K562 (cell line): ENCODE measurements around the gene MME. TPM values are rescaled to one million over a fixed set of nuclear protein-coding genes. Genes with fewer than 3 reads are reported as not detected.

Experiments used
- ATAC-seq: fragments of 200-7000 bp; cut with Tn5 transposase; 3 replicates; pipeline ENCODE4 v1.9.1; 2020; ENCODE audit warnings: moderate library complexity
- BruUV-seq: library from RNA; stranded (reverse); fragments of 400-500 nt; replicated peaks from 2 replicates; lab custom pipeline; 2021; lab: Mats Ljungman, UMichigan
- CTCF ChIA-PET: fragments of 300-600 bp; formaldehyde crosslinking; extraction: SDS; loops from one replicate; lab custom pipeline; 2021; ENCODE audit warnings: low intra/inter-chr PET ratio; lab: Yijun Ruan, JAX
- POLR2A ChIA-PET: fragments of 300-600, 350-650 bp; sonication (Branson Sonifier 250); formaldehyde crosslinking; extraction: SDS; loops from one replicate; lab custom pipeline; 2021; ENCODE audit warnings: antibody characterized with exemption, inconsistent platforms; lab: Yijun Ruan, JAX
- DNase-seq, 4 experiments: peaks; one replicate each; pipeline versions ENCODE4 v3.0.0 to v3.0.0-alpha.2; 2011 to 2018; ENCODE audit warnings: low spot score in 3 of 4, mixed read lengths in 3 of 4; ENCODE audit errors: extremely low read depth in 1 of 4
- FAIRE-seq: peaks from 2 replicates; lab custom pipeline; 2011; peaks lifted over from hg19 to GRCh38; lab: Jason Lieb, UNC
- H2AFZ ChIP-seq: 2 replicates; pipeline ENCODE4 v1.6.0; 2011; ENCODE audit warnings: low read depth, low read length, control low read depth, inconsistent platforms
- H3K27ac ChIP-seq: fragments of 200-600 bp; 3 replicates; pipeline ENCODE4 v1.8.0; 2011; ENCODE audit warnings: low read depth, mild to moderate bottlenecking, control low read depth, inconsistent platforms, low read length, moderate library complexity, mixed read lengths; ENCODE audit errors: extremely low read depth
- H3K27me3 ChIP-seq, 2 experiments: fragments of 300-600 bp in 1 of 2; 2 replicates in 1 of 2; 3 replicates in 1 of 2; pipeline versions ENCODE4 v1.6.0 to v1.8.0; 2011; ENCODE audit warnings: inconsistent platforms in 2 of 2, low read length in 2 of 2, mild to moderate bottlenecking in 1 of 2, mixed read lengths in 1 of 2, moderate library complexity in 1 of 2; ENCODE audit not compliant: control insufficient read depth in 2 of 2, insufficient read depth in 2 of 2
- H3K36me3 ChIP-seq: fragments of 300-600 bp; 3 replicates; pipeline ENCODE4 v1.8.0; 2011; ENCODE audit warnings: mild to moderate bottlenecking, low read length, inconsistent platforms; ENCODE audit not compliant: control insufficient read depth, insufficient read depth
- H3K4me1 ChIP-seq, 2 experiments: fragments of 200-600 bp in 1 of 2; replicated peaks in 1 of 2; 2 replicates in 1 of 2; 3 replicates in 1 of 2; pipeline versions ENCODE4 v1.5.1 to v1.8.0; 2011; ENCODE audit warnings: inconsistent platforms in 2 of 2, low read length in 2 of 2, mild to moderate bottlenecking in 1 of 2, mixed read lengths in 1 of 2, moderate library complexity in 1 of 2; ENCODE audit not compliant: control insufficient read depth in 2 of 2, insufficient read depth in 2 of 2
- H3K4me2 ChIP-seq: 2 replicates; pipeline ENCODE4 v1.6.1; 2011; ENCODE audit warnings: low read length, control low read depth, inconsistent platforms, mixed read lengths; ENCODE audit not compliant: insufficient read depth
- H3K4me3 ChIP-seq: fragments of 200-600 bp; sonication (generic), shearing (Covaris generic); 2 replicates; pipeline ENCODE4 v1.5.1; 2016; ENCODE audit warnings: control low read depth, inconsistent platforms
- H3K79me2 ChIP-seq: fragments of 200-600 bp; 3 replicates; pipeline ENCODE4 v1.8.0; 2011; ENCODE audit warnings: low read length, inconsistent platforms; ENCODE audit not compliant: control insufficient read depth, insufficient read depth
- H3K9ac ChIP-seq, 2 experiments: 2 replicates each; pipeline versions ENCODE4 v1.6.0 to v1.6.1; 2011; ENCODE audit warnings: low read depth in 2 of 2, low read length in 2 of 2, control low read depth in 1 of 2, inconsistent platforms in 1 of 2, mild to moderate bottlenecking in 1 of 2, mixed read lengths in 1 of 2; ENCODE audit not compliant: insufficient read depth in 1 of 2
- H3K9me1 ChIP-seq: one replicate; pipeline ENCODE4 v1.6.0; 2011; ENCODE audit warnings: inconsistent platforms, mild to moderate bottlenecking, low read length, moderate library complexity; ENCODE audit not compliant: control insufficient read depth, insufficient read depth
- H3K9me3 ChIP-seq: replicated peaks from 2 replicates; pipeline ENCODE4 v1.5.1; 2011; ENCODE audit warnings: low read depth, low read length, inconsistent platforms; ENCODE audit not compliant: control insufficient read depth, insufficient read depth
- H4K20me1 ChIP-seq: replicated peaks from 2 replicates; pipeline ENCODE4 v1.6.1; 2011; ENCODE audit warnings: low read length, inconsistent platforms, mixed read lengths; ENCODE audit not compliant: control insufficient read depth, insufficient read depth
- C11orf30 ChIP-seq: fragments of 450-650 bp; IDR thresholded peaks from 2 replicates; pipeline ENCODE4 v1.6.1; 2016; ENCODE audit warnings: low read depth, mild to moderate bottlenecking
- DNMT1 ChIP-seq: fragments of 450-650 bp; IDR thresholded peaks from 2 replicates; pipeline ENCODE4 v1.6.1; 2016; ENCODE audit warnings: antibody characterized with exemption, mild to moderate bottlenecking
- EZH2 ChIP-seq: IDR thresholded peaks from 2 replicates; pipeline ENCODE4 v1.6.1; 2012; ENCODE audit warnings: low read depth, mild to moderate bottlenecking, inconsistent platforms, low read length, borderline replicate concordance
- FOXP1 ChIP-seq: sonication (generic); formaldehyde crosslinking; IDR thresholded peaks from 2 replicates; pipeline ENCODE4 v1.8.0; 2022; ENCODE audit warnings: mild to moderate bottlenecking, missing genetic modification reagents
- HDAC3 ChIP-seq: fragments of 450-650 bp; IDR thresholded peaks from 2 replicates; pipeline ENCODE4 v1.6.1; 2018; ENCODE audit warnings: borderline replicate concordance, mild to moderate bottlenecking, moderate library complexity; ENCODE audit not compliant: partially characterized antibody
- MAFF ChIP-seq: IDR thresholded peaks from 2 replicates; pipeline ENCODE4 v1.6.1; 2012; ENCODE audit warnings: low read length, improper control_type of control experiment
- MAFG ChIP-seq: fragments of 450-650 bp; conservative IDR thresholded peaks from 2 replicates; pipeline ENCODE4 v1.6.1; 2016; ENCODE audit warnings: missing genetic modification characterization, missing compliant biosample characterization
- MAFK ChIP-seq: IDR thresholded peaks from 2 replicates; pipeline ENCODE4 v1.6.1; 2011; ENCODE audit warnings: low read length, improper control_type of control experiment
- MCM5 ChIP-seq: fragments of 450-650 bp; IDR thresholded peaks from 2 replicates; pipeline ENCODE4 v1.6.1; 2016; ENCODE audit warnings: low read depth
- MEF2A ChIP-seq: IDR thresholded peaks from 2 replicates; pipeline ENCODE4 v1.6.1; 2011; ENCODE audit warnings: low read depth, mild to moderate bottlenecking, low read length, moderate library complexity; ENCODE audit not compliant: control insufficient read depth
- MEF2D ChIP-seq: conservative IDR thresholded peaks from 2 replicates; pipeline ENCODE4 v1.6.1; 2016; ENCODE audit warnings: low read depth, missing genetic modification characterization, missing compliant biosample characterization
- MITF ChIP-seq: IDR thresholded peaks from 2 replicates; pipeline ENCODE4 v1.6.1; 2014; ENCODE audit warnings: antibody characterized with exemption
- RAD21 ChIP-seq, 2 experiments: fragments of 250-450 bp in 1 of 2; fragments of 450-650 bp in 1 of 2; sonication (Bioruptor Pico) in 1 of 2; formaldehyde crosslinking in 1 of 2; IDR thresholded peaks in 1 of 2; conservative IDR thresholded peaks in 1 of 2; 2 replicates each; pipeline versions ENCODE4 v1.4.0 to v1.8.0; 2020 to 2022; ENCODE audit warnings: mild to moderate bottlenecking in 2 of 2, moderate library complexity in 1 of 2
- RFX5 ChIP-seq: IDR thresholded peaks from 2 replicates; pipeline ENCODE4 v1.6.1; 2011; ENCODE audit warnings: low read depth, mild to moderate bottlenecking, improper control_type of control experiment, low read length
- SETDB1 ChIP-seq: IDR thresholded peaks from one replicate; pipeline ENCODE4 v1.6.1; 2012; ENCODE audit warnings: low read length, control low read depth, inconsistent platforms
- TAF9B ChIP-seq: fragments of 450-650 bp; IDR thresholded peaks from 2 replicates; pipeline ENCODE4 v1.6.1; 2018; ENCODE audit warnings: mild to moderate bottlenecking; ENCODE audit not compliant: partially characterized antibody
- THRA ChIP-seq: fragments of 450-650 bp; IDR thresholded peaks from 2 replicates; pipeline ENCODE4 v1.6.1; 2017; ENCODE audit warnings: mild to moderate bottlenecking, moderate library complexity
- ZNF23 ChIP-seq: fragments of 250-450 bp; sonication (Bioruptor Pico); IDR thresholded peaks from 2 replicates; pipeline ENCODE4 v1.4.0; 2020; ENCODE audit warnings: mild to moderate bottlenecking
- ZNF316 ChIP-seq: fragments of 450-650 bp; IDR thresholded peaks from 2 replicates; pipeline ENCODE4 v1.6.1; 2016
- ZNF445 ChIP-seq: fragments of 250-450 bp; sonication (Bioruptor Pico); IDR thresholded peaks from 2 replicates; pipeline ENCODE4 v1.4.0; 2020; ENCODE audit warnings: low read depth, mild to moderate bottlenecking, moderate library complexity
- ZNF695 ChIP-seq: fragments of 450-650 bp; formaldehyde crosslinking; IDR thresholded peaks from 2 replicates; pipeline ENCODE4 v1.4.0; 2020; ENCODE audit warnings: mild to moderate bottlenecking, moderate library complexity
- WGBS: fragments of 100-300 bp; shearing (Covaris generic); methylation state at CpG from one replicate; pipeline ENCODE4 v1.1.6; 2016; ENCODE audit warnings: low coverage, mixed read lengths; ENCODE audit not compliant: insufficient coverage; ENCODE audit errors: missing lambda C conversion rate; 5-methylcytosine and 5-hydroxymethylcytosine counted together
- in situ Hi-C: fragments of 300-500 bp; cut with MboI; formaldehyde crosslinking; loops from 4 replicates; pipeline ENCODE4 v1.15.0; 2018; ENCODE audit warnings: inconsistent platforms, mixed read lengths
- intact Hi-C: fragments of 100-400 bp; cut with micrococcal nuclease; formaldehyde crosslinking; loops from 2 replicates; pipeline ENCODE4 v1.14.2; 2022
- polyA plus RNA-seq, 8 experiments: library from polyadenylated mRNA; depleted of rRNA in 4 of 8; stranded (reverse) in 5 of 8; unstranded in 3 of 8; fragments of >200 nt; fragmentation: Nextera tagmentation in 2 of 8; fragmentation: Illumina TruSeq in 1 of 8; extraction: Ambion mirVana in 2 of 8; extraction: Trizol in 1 of 8; gene quantifications; 2 replicates each; pipeline versions ENCODE4 v1.2.1 to v1.2.3, GENCODE V29; 2011 to 2014; ENCODE audit warnings: inconsistent platforms in 1 of 8, missing spikeins in 1 of 8
- total RNA-seq, 7 experiments: library from RNA; depleted of rRNA in 6 of 7; stranded (reverse); fragments of >200 nt in 6 of 7; fragmentation: Illumina TruSeq in 2 of 7; extraction: Trizol in 2 of 7; gene quantifications; 2 replicates each; pipeline versions ENCODE4 v1.2.1 to v1.2.3, GENCODE V29; 2011 to 2021; ENCODE audit warnings: low replicate concordance in 1 of 7

The MME gene
- total and polyA plus RNA-seq, 9 of the 15 experiments (the other 6 are each of a cell fraction or from before 2014, with no cell fraction given), result 0.80 to 8.6 (median 2.5) TPM

- ATAC-seq, result no peak
- ChIA-PET POLR2A (no interaction called here), CTCF (no interaction called here)
- no peak for DNase-seq
- 0 out of 2 replicates have a peak overlapping the region, but pooled peaks have one; percentile 17 for H2AFZ ChIP-seq
- no peaks in the 10 kb centered on the region for H3K36me3 ChIP-seq
- BruUV-seq, result no TSS peak
- intact Hi-C loops, result no loop called here
- in situ Hi-C loops, result no loop called here
- no peaks in the 10 kb centered on the region for H3K27me3 ChIP-seq
- 66% methylated on average over 6 of the region's 6 CpGs for WGBS
- H3K79me2 ChIP-seq, result no peaks in the 10 kb centered on the region
- no peaks in the 10 kb centered on the region for H4K20me1 ChIP-seq
- H3K9me1 ChIP-seq, result no peaks in the 10 kb centered on the region
- no peaks in the 10 kb centered on the region for H3K9me3 ChIP-seq
- peaks cover 0 to 3% of the 10 kb centered on the region in 2 experiments; a peak in 2 of 5 replicates for H3K4me1 ChIP-seq
- H3K27ac ChIP-seq, result no peak overlapping the region
- no peak overlapping the region for H3K9ac ChIP-seq
- TF ChIP-seq ZNF23 (CRISPR knock-in tag) (no peak), TAF9B (no peak), MAFF (peak; percentile 76), ZNF445 (no peak), HDAC3 (no peak), ZNF695 (no peak), MITF (no peak), MAFK (peak; percentile 82), DNMT1 (no peak), EZH2 (no peak), RFX5 (no peak), MAFG (tag) (peak; percentile 37; the same call in 1 of the 2 replicates), ZNF316 (peak; percentile 89), MEF2A (no peak), THRA (no peak), MCM5 (no peak), SETDB1 (no peak), C11orf30 (peak; percentile 78), MEF2D (tag) (no peak), RAD21 (CRISPR knock-in tag; conservative IDR thresholded peaks at IDR 0.05 in 1 of 2, IDR thresholded peaks at IDR 0.05 in 1 of 2) (no peak), FOXP1 (no peak)
- H3K4me3 ChIP-seq, result no peak overlapping the region
- FAIRE-seq, result no peak
- no peak overlapping the region for H3K4me2 ChIP-seq
These were observed 73.4 kb downstream of the MME start for GRCh38 chr3:155153242-155154186.
